HG03558 (cell line): ENCODE data around the gene LRTM1.

Experiments used
- ATAC-seq: cut with Tn5 transposase; IDR thresholded peaks from one replicate; pipeline ENCODE4 v1.9.1; 2021; ENCODE audit warnings: moderate number of reproducible peaks; ENCODE audit not compliant: unreplicated experiment; ENCODE audit errors: extremely low read depth

The LRTM1 gene

DNA sequence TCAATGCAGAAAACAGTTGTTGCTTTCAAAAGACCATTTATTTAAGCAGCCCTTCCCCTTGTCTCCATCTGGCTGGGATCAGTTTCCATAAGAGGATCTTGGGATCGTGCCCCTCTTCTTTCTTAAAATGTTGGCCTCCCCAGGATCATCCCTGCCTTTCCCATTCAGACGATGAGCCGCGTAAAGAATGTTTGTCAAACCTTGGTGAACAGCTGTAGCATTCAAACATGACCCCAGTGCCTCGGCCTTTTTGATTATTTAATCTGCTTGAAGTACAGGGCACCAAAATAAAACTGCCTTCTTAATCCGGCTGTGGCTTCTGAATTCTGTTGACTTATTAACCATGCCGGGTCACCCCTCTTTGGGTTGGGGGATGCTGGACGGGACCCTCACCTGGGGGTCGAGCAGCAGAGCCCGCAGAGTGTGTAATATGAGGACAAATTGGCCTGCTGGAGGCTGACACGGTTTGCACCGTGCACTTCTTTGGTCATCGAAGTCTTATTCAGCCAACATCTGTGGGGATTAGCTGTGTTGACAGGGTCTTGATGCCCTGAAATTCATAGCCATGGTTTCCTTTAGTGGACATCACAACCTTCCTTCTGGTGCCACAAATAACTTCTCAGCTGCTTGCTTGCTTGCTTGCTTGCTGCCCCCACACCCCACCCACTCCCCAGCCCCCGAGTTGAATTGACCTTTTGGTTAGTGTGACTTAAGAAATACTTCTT lies at the start of gene LRTM1:
Gene LRTM1, minus strand, starts transcription at position 14 of the 725 bp plus-strand sequence. CDS start 148 bp downstream, outside the sequence.
- ATAC-seq = no peak

DNA sequence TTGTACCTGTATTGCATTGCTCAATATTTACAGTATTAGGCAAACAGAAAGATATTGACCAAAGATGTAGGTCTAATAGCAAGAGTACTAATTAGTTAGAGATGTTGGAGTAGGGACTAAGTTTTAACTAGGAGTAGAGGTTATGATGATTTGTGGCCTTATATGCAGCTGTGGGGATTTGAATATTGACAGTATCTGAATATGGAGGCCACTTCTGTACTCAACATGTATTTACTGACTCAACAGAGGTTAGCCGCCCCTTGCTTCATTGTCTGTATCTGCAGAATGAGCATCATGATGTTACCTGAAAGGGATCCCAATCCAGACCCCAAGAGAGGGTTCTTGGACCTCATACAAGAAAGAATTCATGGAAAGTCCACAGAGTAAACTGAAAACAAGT lies 49.6 kb upstream of the LRTM1 start:
- ATAC-seq = no peak

GRCh38 chr3:54970895-54971294 lies 43.0 kb upstream of the LRTM1 start:
- ATAC-seq = no peak

DNA sequence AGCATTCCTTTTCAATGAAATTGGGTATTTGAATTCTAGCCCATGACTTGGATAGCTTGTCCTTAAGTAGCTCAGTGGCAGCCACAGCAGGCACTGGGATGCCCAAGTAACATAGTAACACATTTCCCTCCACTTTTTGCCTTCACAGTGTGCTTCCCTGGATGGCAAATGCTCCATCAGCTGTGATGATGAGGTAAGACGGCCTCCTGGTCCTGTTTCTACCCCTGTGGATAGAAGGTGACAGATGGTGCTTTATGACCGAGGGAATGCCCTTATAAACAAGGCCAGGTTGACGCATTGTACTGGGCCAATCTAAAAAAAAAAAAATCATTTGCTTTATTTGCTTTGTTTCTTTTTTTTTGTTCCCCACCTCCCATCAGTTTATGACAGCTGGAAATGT lies 41.8 kb upstream of the LRTM1 start:
- ATAC-seq = no peak

DNA sequence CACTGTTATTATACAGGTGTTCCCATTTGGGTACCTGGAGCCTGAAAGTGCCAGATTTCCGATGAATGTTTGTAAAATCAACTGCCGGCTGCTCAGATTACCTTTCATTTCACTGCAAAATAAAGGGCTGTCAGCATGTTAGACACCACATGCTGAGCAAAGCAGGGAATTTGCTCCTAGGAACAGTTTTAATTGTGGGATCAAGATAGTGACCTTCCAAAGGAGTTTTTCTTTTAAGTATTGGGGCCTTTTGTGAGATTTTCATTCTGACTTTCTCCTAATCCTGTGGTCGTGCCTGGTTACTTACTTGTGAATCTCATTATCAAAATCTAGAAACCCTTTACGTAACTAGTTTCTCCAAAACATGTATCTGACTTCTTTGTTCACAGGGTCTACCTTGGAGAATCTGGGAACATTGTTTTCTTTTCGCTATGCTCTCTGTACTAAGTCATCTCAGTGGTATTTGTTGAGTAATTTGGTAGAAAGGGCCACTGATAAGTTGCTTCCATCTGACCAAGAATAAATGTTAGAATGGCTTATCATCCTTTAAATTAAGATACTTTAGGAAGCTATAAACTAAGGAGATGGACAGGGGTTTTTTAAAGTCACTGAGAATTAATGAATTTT lies 40.8 kb upstream of the LRTM1 start:
- no peak for ATAC-seq

- ATAC-seq = no peak
Observed at GRCh38 chr3:54967731-54968161, 39.9 kb upstream of the LRTM1 start.

GRCh38 chr3:54966979-54967378 lies 39.1 kb upstream of the LRTM1 start:
- ATAC-seq = no peak

DNA sequence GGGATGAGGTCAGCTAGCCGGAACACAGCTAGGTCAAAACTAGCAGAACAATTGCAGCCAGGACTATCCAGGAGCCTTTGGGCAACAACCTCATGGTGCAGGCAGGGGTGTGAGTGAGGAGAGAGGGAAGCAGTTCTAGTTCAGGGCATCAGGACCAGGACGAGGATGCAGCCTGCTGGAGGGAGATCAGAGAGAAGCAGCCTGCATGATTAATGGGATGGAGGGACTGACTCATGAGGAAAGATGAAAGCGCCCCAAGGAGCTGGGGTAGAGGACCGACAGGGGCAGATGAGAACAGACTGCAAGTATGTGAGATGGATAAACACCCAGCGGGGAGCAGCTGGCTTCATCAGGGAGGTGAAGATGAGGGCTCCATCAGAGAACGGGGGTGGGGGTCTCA lies 37.9 kb upstream of the LRTM1 start:
- no peak for ATAC-seq

GRCh38 chr3:54964081-54964480 lies 36.2 kb upstream of the LRTM1 start:
- no peak for ATAC-seq

GRCh38 chr3:54963641-54964040 lies 35.8 kb upstream of the LRTM1 start:
- no peak for ATAC-seq

DNA sequence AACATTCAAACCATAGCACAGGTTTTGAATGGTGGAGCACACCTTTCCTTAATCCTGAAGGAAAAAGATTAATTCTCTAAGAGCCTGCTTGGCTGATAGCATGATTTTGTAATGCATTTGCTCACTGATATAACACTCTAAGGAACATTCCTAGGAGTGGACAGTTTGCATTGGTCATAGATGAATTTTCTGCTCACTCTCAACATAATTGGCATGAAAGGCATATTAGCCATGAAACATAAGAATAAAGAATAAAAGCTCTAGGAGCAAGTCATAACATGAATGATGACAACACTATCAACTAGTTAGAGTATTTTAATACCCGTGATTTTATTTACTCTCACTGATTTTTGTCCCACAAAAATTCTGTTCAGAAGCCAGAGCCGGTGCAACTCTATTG lies 34.3 kb upstream of the LRTM1 start:
- ATAC-seq = no peak

GRCh38 chr3:54960701-54961100 lies 32.8 kb upstream of the LRTM1 start:
- ATAC-seq = no peak

- ATAC-seq = no peak
Observed at GRCh38 chr3:54960082-54960481, 32.2 kb upstream of the LRTM1 start.

DNA sequence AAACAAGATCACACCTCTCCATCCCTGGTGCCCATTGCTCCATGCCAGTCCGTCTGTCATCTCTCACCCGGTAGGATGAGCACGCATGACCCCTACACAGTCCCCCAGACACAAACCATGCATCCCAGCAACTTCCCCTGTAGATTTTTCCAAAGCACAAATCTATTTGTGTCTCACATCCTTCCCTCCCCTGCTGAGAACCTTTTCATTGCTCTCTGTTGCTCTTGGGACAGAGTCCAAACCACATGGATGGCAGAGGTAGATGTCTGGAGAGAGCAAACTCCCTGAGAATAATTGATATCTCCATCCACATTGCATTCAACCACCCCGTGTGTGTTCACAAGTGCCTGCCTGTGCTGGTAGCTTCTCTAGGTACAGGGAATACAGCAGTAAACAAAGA lies 29.9 kb upstream of the LRTM1 start:
- no peak for ATAC-seq

DNA sequence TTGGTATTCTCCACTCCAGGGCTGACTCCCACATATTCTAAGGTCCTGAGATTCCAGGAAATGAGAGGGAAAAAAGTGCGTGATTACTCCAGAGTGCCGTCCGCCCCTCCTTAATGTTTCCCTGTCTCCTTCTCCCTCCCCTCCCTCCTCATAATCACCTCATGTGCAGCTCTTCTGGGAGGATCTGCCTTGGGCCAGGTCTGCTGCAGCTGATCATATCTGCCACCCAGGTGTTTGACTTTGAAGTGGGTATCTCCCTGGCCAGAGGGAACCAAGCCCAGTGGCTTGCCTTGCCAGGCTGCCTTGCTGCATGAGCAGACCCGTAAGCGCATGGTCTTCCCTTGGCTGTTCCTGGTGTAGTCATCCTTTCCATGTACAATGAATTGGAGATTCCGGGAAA lies 28.1 kb upstream of the LRTM1 start:
- no peak for ATAC-seq

DNA sequence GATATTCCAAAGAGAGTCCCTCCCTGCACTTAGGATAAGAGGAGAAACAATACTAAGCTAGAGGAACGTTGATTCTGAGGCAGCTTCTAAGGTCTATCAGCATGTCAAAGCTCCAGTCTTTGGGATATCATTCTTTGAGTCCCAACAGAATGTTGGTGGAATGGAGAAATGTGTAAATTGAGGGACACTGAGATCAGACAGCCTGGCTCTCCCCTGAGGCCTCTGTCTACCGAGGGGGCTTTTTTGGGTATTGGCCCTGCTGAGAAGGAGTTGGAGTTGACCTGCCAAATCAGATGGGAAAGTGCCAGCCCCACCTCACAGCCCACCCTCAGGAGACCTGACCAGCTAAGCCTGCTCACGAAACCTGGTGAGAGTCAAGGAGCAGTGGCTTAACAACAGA lies 27.6 kb upstream of the LRTM1 start:
- no peak for ATAC-seq

DNA sequence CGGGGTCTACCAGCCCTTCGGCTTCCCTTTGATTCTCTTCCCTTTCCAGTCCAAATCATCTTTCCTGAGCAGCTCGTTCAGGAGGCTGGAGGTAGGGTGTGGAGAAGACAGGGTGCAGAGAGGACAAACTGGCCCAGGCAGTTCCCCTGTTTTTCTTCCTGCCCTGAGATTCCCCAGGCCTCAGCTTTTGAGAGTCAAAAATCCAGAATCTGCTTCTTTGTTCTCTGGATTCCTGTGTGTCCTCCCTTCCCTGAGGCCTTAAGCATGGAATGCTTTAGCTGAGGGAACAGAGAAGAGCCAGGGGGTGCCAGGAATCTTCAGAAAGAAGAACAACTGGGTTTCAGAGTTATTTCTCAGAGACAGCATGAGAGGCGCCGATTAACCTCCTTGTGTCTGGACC lies 26.7 kb upstream of the LRTM1 start:
- no peak for ATAC-seq

- ATAC-seq = no peak
Observed at GRCh38 chr3:54954022-54954421, 26.2 kb upstream of the LRTM1 start.

DNA sequence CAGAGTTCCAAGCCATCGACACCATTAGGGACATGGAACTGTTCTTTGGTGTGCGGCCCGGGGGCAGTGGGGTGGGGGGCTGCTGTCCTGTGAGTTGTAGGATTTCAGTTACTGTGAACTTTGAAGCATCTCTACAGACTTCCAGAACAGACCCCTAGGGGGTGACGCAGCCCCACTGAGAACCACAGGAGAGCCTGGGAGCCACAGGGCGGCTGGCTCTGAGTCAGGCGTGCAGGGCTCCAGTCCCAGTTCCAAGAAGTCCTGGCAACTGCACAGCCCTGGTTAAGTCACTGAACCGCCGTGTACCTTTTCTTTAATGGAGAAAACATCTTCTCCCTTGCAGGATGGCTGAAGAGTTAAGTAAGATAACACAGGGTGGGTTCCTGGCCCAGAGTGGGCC lies 23.5 kb upstream of the LRTM1 start:
- ATAC-seq = no peak

GRCh38 chr3:54950391-54951003 lies 22.6 kb upstream of the LRTM1 start:
- no peak for ATAC-seq

DNA sequence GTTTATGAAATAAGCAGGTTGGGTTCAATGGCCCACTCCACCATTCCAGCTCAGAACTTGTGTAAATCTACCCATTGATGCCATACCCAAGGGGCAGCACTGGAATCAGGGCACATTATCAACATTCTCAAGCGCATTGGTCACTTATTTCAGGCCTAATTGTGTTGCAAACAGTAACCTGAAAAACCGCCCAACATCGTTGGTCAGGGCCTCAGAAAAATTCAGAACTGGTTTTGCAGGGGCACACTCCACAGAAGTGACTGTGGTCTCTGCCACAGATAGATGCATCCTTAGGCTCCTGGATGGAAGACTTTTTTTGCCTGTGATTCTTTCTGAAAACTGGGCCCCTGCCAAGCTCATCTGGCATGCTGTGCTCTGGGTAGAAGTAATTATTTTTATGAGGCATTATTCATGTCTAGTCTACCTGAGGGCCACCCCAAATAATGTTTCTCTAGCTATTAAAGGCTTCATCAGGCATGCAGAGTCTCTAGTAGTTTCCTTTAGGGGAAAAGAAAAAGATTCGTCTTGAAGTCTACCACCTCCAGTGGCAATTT lies 21.7 kb upstream of the LRTM1 start:
- no peak for ATAC-seq
